CD4-positive, CD25-positive, alpha-beta regulatory T cell (primary cell): Measurements from ENCODE around the gene MBD5. TPM values are rescaled to one million over a fixed set of nuclear protein-coding genes. Genes with fewer than 3 reads are reported as not detected.

Source experiments
- ATAC-seq, 2 donors: fragments of 150-1000 bp; cut with Tn5 transposase; one replicate each; pipeline ENCODE4 v1.10.0; 2021; ENCODE audit warnings: low read depth in 2 of 2, moderate number of reproducible peaks in 2 of 2, moderate library complexity in 1 of 2
- DNase-seq, 3 donors: peaks; one replicate each; pipeline versions ENCODE4 v3.0.0 to v3.0.0-alpha.2; 2012 to 2022; ENCODE audit warnings: mixed read lengths in 1 of 3
- H3K27ac ChIP-seq: one replicate; pipeline ENCODE4 v1.7.0; 2013; ENCODE audit warnings: mild to moderate bottlenecking, low read length; ENCODE audit not compliant: insufficient read depth, poor library complexity, severe bottlenecking
- H3K27me3 ChIP-seq: one replicate; pipeline ENCODE4 v1.7.0; 2013; ENCODE audit warnings: low read length; ENCODE audit not compliant: control insufficient read depth, insufficient read depth
- H3K36me3 ChIP-seq: one replicate; pipeline ENCODE4 v1.7.0; 2013; ENCODE audit warnings: mild to moderate bottlenecking, low read length, moderate library complexity; ENCODE audit not compliant: control insufficient read depth, insufficient read depth
- H3K4me1 ChIP-seq: 2 replicates; pipeline ENCODE4 v1.7.0; 2013; ENCODE audit warnings: mild to moderate bottlenecking, low read length; ENCODE audit not compliant: insufficient read depth, control insufficient read depth, poor library complexity, severe bottlenecking
- H3K4me3 ChIP-seq: one replicate; pipeline ENCODE4 v1.7.0; 2013; ENCODE audit warnings: low read depth, mild to moderate bottlenecking, low read length, moderate library complexity
- H3K9me3 ChIP-seq, 2 experiments: 1 replicate in 1 of 2; 2 replicates in 1 of 2; pipeline ENCODE4 v1.7.0; 2013; ENCODE audit warnings: low read length in 2 of 2, mild to moderate bottlenecking in 1 of 2, moderate library complexity in 1 of 2; ENCODE audit not compliant: control insufficient read depth in 2 of 2
- H3K27ac Mint-ChIP-seq, 3 donors: one replicate each; pipeline ENCODE4 v1.8.0; 2020 to 2022; ENCODE audit warnings: mild to moderate bottlenecking in 3 of 3, mixed read lengths in 3 of 3, moderate library complexity in 2 of 3
- H3K27me3 Mint-ChIP-seq: one replicate; pipeline ENCODE4 v1.8.0; 2022; ENCODE audit warnings: mild to moderate bottlenecking, mixed read lengths
- H3K36me3 Mint-ChIP-seq: one replicate; pipeline ENCODE4 v1.8.0; 2020; ENCODE audit warnings: mixed read lengths
- H3K4me1 Mint-ChIP-seq, 4 donors: one replicate each; pipeline ENCODE4 v1.8.0; 2020 to 2022; ENCODE audit warnings: mixed read lengths in 4 of 4, mild to moderate bottlenecking in 1 of 4
- H3K4me3 Mint-ChIP-seq, 4 donors: one replicate each; pipeline ENCODE4 v1.8.0; 2020 to 2022; ENCODE audit warnings: mild to moderate bottlenecking in 4 of 4, mixed read lengths in 4 of 4, moderate library complexity in 3 of 4
- H3K9me3 Mint-ChIP-seq, 7 donors: one replicate each; pipeline ENCODE4 v1.8.0; 2020 to 2022; ENCODE audit warnings: mixed read lengths in 7 of 7, mild to moderate bottlenecking in 3 of 7, moderate library complexity in 2 of 7
- polyA plus RNA-seq, 4 donors: library from polyadenylated mRNA; unstranded; fragments of 300-500 nt; fragmentation: Illumina TruSeq; gene quantifications; one replicate each; pipeline ENCODE4 v1.2.3, GENCODE V29; 2021
- total RNA-seq: library from RNA; stranded (reverse); gene quantifications from one replicate; pipeline ENCODE4 v1.2.3, GENCODE V29; 2022

Gene MBD5
- total and polyA plus RNA-seq, 5 donors from 2014 or later, result 11.7 to 62.6 (median 13.1) TPM

DNA sequence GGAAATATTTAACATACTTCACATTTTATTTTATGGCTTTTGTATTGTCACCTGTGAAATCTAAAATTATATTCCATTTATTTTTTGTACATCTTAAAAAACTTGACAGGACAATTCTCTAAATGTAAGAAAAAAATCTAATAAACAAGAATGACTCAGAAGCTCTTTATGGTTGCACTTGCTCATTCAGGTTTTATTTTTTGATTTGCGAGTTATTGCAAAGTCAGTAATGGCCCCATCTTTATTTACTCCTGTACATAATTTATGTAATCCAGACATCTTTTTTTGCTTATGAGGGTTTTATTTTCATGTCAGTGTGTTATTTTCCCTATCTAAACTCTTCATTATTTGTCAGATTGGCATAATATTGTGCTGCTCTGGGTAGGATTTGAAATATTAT lies 145.1 kb downstream of the MBD5 start:
- H3K27me3 Mint-ChIP-seq, result no peaks in the 10 kb centered on the region
- Histone ChIP-seq H3K27ac (no peak overlapping the region), H3K27me3 (no peaks in the 10 kb centered on the region), H3K4me3 (no peak overlapping the region), H3K9me3 (no peaks in the 10 kb centered on the region), H3K36me3 (no peaks in the 10 kb centered on the region), H3K4me1 (no peaks in the 10 kb centered on the region)
- H3K4me3 Mint-ChIP-seq, result no peak overlapping the region
- H3K4me1 Mint-ChIP-seq, result peaks cover 5 to 15% (median 8%) of the 10 kb centered on the region in 4 donors
- ATAC-seq, result no peak
- DNase-seq, result no peak
- H3K36me3 Mint-ChIP-seq, result peaks cover 20% of the 10 kb centered on the region
- peaks cover 0 to 2% (median 0%) of the 10 kb centered on the region in 7 donors for H3K9me3 Mint-ChIP-seq
- H3K27ac Mint-ChIP-seq, result no peak overlapping the region

DNA sequence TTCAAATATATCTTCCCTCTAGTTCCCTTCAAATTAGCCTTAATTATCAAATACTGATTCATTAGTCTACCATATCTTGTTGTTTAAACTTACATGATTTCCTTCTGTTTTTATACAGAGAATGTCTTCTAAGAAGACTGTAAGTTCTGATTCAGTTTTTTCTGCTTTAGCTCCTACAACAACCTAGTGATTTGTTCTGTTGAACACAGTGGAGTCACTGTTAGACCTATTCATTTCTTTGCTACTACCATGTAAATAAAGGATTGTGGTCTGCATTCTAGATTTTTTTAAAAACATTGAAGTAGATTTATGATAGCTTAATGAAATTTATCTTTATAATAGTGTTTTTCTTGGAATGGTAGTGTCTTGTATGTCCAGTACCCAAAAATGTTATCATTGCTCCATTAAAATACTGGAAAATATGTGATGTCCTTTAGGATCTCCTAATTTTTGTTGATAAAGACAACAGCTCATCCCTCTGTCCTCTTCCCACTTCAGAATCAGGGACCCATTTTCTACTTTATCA lies 146.4 kb downstream of the MBD5 start:
- Mint-ChIP-seq H3K9me3 (peaks cover 0 to 2% (median 0%) of the 10 kb centered on the region in 7 donors), H3K27me3 (no peaks in the 10 kb centered on the region), H3K27ac (no peak overlapping the region), H3K4me1 (peaks cover 3 to 15% (median 8%) of the 10 kb centered on the region in 4 donors), H3K4me3 (no peak overlapping the region), H3K36me3 (peaks cover 21% of the 10 kb centered on the region)
- Histone ChIP-seq H3K27ac (no peak overlapping the region), H3K9me3 (no peaks in the 10 kb centered on the region), H3K36me3 (no peaks in the 10 kb centered on the region), H3K27me3 (no peaks in the 10 kb centered on the region), H3K4me1 (no peaks in the 10 kb centered on the region), H3K4me3 (no peak overlapping the region)
- no peak for DNase-seq
- ATAC-seq, result no peak

DNA sequence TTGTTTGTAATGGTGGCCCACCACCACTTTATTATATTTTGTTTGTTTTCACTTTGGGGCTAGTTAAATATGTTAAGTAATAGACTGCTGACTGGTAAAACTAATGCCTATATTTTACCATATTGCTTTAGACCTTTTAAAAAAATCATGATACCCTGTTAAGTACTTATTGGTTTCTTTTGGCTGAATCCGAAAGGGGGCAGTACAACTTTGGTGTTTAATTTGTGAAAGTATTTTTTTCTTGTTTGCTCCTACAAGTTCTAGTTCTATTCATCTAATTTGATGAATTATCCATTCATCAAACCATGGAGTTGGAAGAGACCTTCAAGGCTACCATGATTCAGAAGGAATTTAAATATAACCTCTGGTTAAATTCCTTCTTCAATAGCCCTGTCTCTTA lies 147.0 kb downstream of the MBD5 start:
- H3K27ac ChIP-seq, result no peak overlapping the region
- Mint-ChIP-seq H3K36me3 (peaks cover 21% of the 10 kb centered on the region), H3K4me1 (peaks cover 3 to 15% (median 8%) of the 10 kb centered on the region in 4 donors), H3K9me3 (peaks cover 0 to 2% (median 0%) of the 10 kb centered on the region in 7 donors), H3K27ac (no peak overlapping the region), H3K27me3 (no peaks in the 10 kb centered on the region), H3K4me3 (no peak overlapping the region)
- H3K27me3 ChIP-seq, result no peaks in the 10 kb centered on the region
- no peaks in the 10 kb centered on the region for H3K36me3 ChIP-seq
- no peaks in the 10 kb centered on the region for H3K9me3 ChIP-seq
- H3K4me3 ChIP-seq, result no peak overlapping the region
- DNase-seq (no peak), ATAC-seq (no peak)
- no peaks in the 10 kb centered on the region for H3K4me1 ChIP-seq

DNA sequence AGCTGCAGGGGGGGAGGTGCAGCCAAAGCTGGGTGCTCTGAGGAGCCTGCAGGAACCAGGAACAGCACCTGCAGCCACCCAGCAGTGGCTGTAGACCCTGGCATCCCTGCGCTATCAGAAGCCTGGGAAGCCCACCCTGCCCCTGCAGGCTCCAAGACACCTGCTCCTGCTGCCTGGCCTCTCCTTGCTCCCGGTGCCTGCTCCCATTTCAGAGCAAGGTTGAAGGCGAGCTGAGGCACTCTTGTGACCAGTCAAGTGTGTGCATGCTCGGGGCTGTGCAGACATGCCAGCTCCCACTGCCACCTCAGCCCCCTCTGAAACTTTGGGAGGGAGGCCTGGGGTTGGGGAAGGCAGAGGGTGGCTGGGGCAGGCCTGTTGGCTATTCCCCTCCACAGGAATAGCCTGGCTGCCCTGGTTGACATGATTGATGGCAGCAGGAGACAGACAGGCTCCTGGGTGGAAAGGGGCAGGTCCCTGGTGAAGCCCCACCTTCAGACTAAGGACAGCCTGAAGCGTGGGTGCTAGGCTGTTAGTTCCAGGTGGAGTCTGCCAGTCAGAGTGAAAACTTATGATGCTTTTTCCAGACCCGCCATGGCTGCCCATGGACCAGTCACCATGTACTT lies 151.4 kb downstream of the MBD5 start:
- peaks cover 0 to 6% (median 1%) of the 10 kb centered on the region in 4 donors for H3K4me1 Mint-ChIP-seq
- Histone ChIP-seq H3K4me3 (no peak overlapping the region), H3K27me3 (no peaks in the 10 kb centered on the region), H3K36me3 (no peaks in the 10 kb centered on the region), H3K9me3 (no peaks in the 10 kb centered on the region), H3K4me1 (no peaks in the 10 kb centered on the region), H3K27ac (no peak overlapping the region)
- no peaks in the 10 kb centered on the region for H3K27me3 Mint-ChIP-seq
- DNase-seq (no peak), ATAC-seq (no peak)
- H3K4me3 Mint-ChIP-seq, result no peak overlapping the region
- peaks cover 0 to 2% (median 0%) of the 10 kb centered on the region in 7 donors for H3K9me3 Mint-ChIP-seq
- H3K36me3 Mint-ChIP-seq, result peaks cover 21% of the 10 kb centered on the region
- no peak overlapping the region for H3K27ac Mint-ChIP-seq

DNA sequence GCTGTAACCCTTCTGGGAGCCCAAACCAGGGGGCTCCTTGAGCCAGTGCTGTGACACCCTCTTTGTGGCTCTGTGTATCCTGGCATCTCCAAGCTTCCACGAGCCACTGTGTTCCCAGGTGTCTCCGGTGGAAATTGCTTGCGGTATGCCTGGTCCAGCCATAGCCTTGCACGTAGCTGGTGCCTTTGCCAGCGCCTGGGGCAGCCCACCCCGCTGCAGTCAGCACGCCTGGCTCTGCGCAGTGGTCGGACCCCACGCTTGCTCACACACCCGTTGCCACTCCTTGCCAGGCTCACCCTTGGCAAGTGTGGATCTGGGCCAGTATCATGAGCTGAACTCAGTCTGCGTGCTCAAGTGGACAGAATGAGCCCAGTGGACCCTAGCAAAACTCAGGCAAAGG lies 152.3 kb downstream of the MBD5 start:
- Histone ChIP-seq H3K4me1 (no peaks in the 10 kb centered on the region), H3K36me3 (no peaks in the 10 kb centered on the region), H3K27me3 (no peaks in the 10 kb centered on the region), H3K27ac (no peak overlapping the region), H3K4me3 (no peak overlapping the region), H3K9me3 (no peaks in the 10 kb centered on the region)
- H3K4me1 Mint-ChIP-seq, result peaks cover 0 to 2% (median 0%) of the 10 kb centered on the region in 4 donors
- DNase-seq (no peak), ATAC-seq (no peak)
- peaks cover 16% of the 10 kb centered on the region for H3K36me3 Mint-ChIP-seq
- peaks cover 0 to 2% (median 0%) of the 10 kb centered on the region in 7 donors for H3K9me3 Mint-ChIP-seq
- H3K27me3 Mint-ChIP-seq, result no peaks in the 10 kb centered on the region
- H3K4me3 Mint-ChIP-seq, result no peak overlapping the region
- H3K27ac Mint-ChIP-seq, result no peak overlapping the region

DNA sequence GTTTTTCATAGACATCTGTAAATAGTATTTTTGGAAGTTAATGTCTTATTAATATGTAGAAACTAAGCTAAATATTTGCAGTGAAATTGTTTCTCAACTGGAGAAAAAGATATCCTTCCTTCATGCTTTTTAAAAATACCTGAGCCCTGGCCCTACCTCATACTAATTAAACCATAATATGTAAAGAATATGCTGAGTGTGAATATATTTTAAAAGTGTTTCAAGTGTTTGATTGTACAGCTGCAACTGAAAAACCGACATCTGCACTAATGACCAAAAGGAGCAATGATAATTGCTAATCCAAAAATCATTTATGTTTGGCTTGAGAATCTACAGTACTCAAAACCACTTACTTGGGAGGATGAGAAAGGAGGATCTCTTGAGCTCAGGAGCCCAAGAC lies 156.7 kb downstream of the MBD5 start:
- ATAC-seq, result no peak
- Mint-ChIP-seq H3K36me3 (peaks cover 23% of the 10 kb centered on the region), H3K9me3 (no peaks in the 10 kb centered on the region), H3K4me1 (peaks cover 0 to 5% (median 0%) of the 10 kb centered on the region in 4 donors), H3K27me3 (no peaks in the 10 kb centered on the region), H3K4me3 (no peak overlapping the region), H3K27ac (no peak overlapping the region)
- no peaks in the 10 kb centered on the region for H3K27me3 ChIP-seq
- no peak for DNase-seq
- no peak overlapping the region for H3K27ac ChIP-seq
- H3K4me3 ChIP-seq, result no peak overlapping the region
- H3K9me3 ChIP-seq, result no peaks in the 10 kb centered on the region
- no peaks in the 10 kb centered on the region for H3K4me1 ChIP-seq
- peaks cover 4% of the 10 kb centered on the region for H3K36me3 ChIP-seq

DNA sequence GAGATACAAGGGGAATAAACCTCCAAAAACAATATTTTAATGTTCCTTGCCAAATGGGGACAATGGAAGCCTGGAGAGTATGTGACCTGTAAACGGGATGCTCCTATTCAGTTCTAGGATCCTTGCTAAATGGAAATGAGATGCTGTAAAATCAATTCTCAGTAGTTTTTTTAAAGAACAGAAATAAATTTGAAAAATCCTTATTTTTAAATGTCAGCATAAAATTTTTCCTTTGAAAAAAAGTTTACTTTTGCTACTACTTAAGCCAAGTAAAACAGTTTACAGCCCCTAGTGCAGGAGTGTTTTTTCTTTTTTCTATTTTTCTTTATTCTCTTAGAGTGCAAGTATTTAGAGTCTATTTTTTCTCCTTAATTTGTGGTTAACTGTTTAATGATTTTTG lies 158.8 kb downstream of the MBD5 start:
- Histone ChIP-seq H3K36me3 (peaks cover 4% of the 10 kb centered on the region), H3K27me3 (no peaks in the 10 kb centered on the region), H3K27ac (no peak overlapping the region), H3K4me1 (no peaks in the 10 kb centered on the region), H3K4me3 (no peak overlapping the region), H3K9me3 (no peaks in the 10 kb centered on the region)
- H3K9me3 Mint-ChIP-seq, result no peaks in the 10 kb centered on the region
- peaks cover 0 to 11% (median under 1%) of the 10 kb centered on the region in 4 donors for H3K4me1 Mint-ChIP-seq
- peaks cover 38% of the 10 kb centered on the region for H3K36me3 Mint-ChIP-seq
- no peak overlapping the region for H3K27ac Mint-ChIP-seq
- DNase-seq (no peak), ATAC-seq (no peak)
- H3K27me3 Mint-ChIP-seq, result no peaks in the 10 kb centered on the region
- H3K4me3 Mint-ChIP-seq, result no peak overlapping the region

DNA sequence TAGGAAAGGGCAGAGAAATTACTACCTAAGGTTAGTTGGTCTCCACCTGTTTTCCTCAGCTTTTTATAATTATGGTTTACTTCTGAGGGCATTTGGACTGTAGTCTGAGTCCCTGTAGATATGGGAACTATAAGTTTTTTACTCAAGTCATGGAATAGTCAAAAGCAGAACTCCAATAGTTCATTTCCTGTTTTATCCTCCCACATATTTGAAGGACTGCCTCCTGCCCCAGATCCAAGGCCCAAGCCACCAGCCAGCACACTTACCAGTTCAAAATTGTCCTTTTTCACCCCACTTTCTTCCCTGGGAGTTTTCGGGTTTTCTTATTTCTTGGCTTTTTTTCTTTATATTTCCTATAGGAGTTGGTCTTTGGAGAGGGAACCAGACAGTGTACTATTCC lies 164.1 kb downstream of the MBD5 start:
- no peak for ATAC-seq
- H3K36me3 ChIP-seq, result no peaks in the 10 kb centered on the region
- H3K27me3 ChIP-seq, result no peaks in the 10 kb centered on the region
- H3K4me3 ChIP-seq, result no peak overlapping the region
- no peak for DNase-seq
- no peaks in the 10 kb centered on the region for H3K9me3 ChIP-seq
- Mint-ChIP-seq H3K27me3 (no peaks in the 10 kb centered on the region), H3K27ac (no peak overlapping the region), H3K4me1 (peaks cover 0 to 15% (median under 1%) of the 10 kb centered on the region in 4 donors), H3K4me3 (no peak overlapping the region), H3K9me3 (peaks cover 0 to 5% (median 0%) of the 10 kb centered on the region in 7 donors), H3K36me3 (peaks cover 61% of the 10 kb centered on the region)
- no peak overlapping the region for H3K27ac ChIP-seq
- H3K4me1 ChIP-seq, result no peaks in the 10 kb centered on the region
